NOMO-1 treated with DMSO at 0.1 percent for 48 hours (cell line): ENCODE results near the gene MAP1LC3B.

Source experiments
- DNase-seq: peaks from one replicate; lab custom pipeline; 2025; ENCODE audit not compliant: unreplicated experiment; lab: John Stamatoyannopoulos, UW

MAP1LC3B gene

GRCh38 chr16:87425941-87426340 is 33.8 kb downstream of the MAP1LC3B start:
- no peak for DNase-seq

- no peak for DNase-seq
These were observed 34.5 kb downstream of the MAP1LC3B start for GRCh38 chr16:87426423-87427215.

- no peak for DNase-seq
These were observed 39.8 kb downstream of the MAP1LC3B start for GRCh38 chr16:87431926-87432325.

- DNase-seq = no peak
These were observed 40.3 kb downstream of the MAP1LC3B start for GRCh38 chr16:87432330-87432915.

GRCh38 chr16:87434146-87434667 is 42.1 kb downstream of the MAP1LC3B start:
- no peak for DNase-seq

GRCh38 chr16:87435372-87436224 is 43.5 kb downstream of the MAP1LC3B start:
- no peak for DNase-seq

- no peak for DNase-seq
These were observed 44.4 kb downstream of the MAP1LC3B start for GRCh38 chr16:87436225-87437172.

- DNase-seq = no peak
These were observed 45.2 kb downstream of the MAP1LC3B start for GRCh38 chr16:87437327-87437726.

GRCh38 chr16:87437911-87438610 is 45.9 kb downstream of the MAP1LC3B start:
- DNase-seq = no peak

- no peak for DNase-seq
These were observed 46.5 kb downstream of the MAP1LC3B start for GRCh38 chr16:87438611-87438985.

GRCh38 chr16:87439926-87440325 is 47.8 kb downstream of the MAP1LC3B start:
- no peak for DNase-seq

- no peak for DNase-seq
These were observed 49.9 kb downstream of the MAP1LC3B start for GRCh38 chr16:87441886-87442580.

- no peak for DNase-seq
These were observed 50.4 kb downstream of the MAP1LC3B start for GRCh38 chr16:87442581-87442966.

GRCh38 chr16:87443016-87443415 is 50.9 kb downstream of the MAP1LC3B start:
- no peak for DNase-seq

- no peak for DNase-seq
These were observed 51.8 kb downstream of the MAP1LC3B start for GRCh38 chr16:87443964-87444363.

GRCh38 chr16:87445486-87445885 is 53.4 kb downstream of the MAP1LC3B start:
- no peak for DNase-seq

- no peak for DNase-seq
These were observed 54.3 kb downstream of the MAP1LC3B start for GRCh38 chr16:87446479-87446878.

GRCh38 chr16:87447323-87447722 is 55.2 kb downstream of the MAP1LC3B start:
- no peak for DNase-seq

GRCh38 chr16:87448866-87449265 is 56.7 kb downstream of the MAP1LC3B start:
- DNase-seq = no peak
